ENCODE results near the gene GARNL3.

GARNL3 gene

GRCh38 chr9:127273326-127273725 is 8.8 kb downstream of the GARNL3 start:
- Histone ChIP-seq H3K4me1 (ENCODE audit: insufficient read depth, low read length, poor library complexity, severe bottlenecking) (no peaks in the 10 kb centered on the region), H3K79me2 (ENCODE audit: insufficient read depth, low read length) (no peaks in the 10 kb centered on the region), H3K27me3 (ENCODE audit: insufficient read depth, low read length, poor library complexity, severe bottlenecking) (peaks cover 3% of the 10 kb centered on the region), H4K20me1 (ENCODE audit: insufficient read depth, low read length, poor library complexity, severe bottlenecking) (no peaks in the 10 kb centered on the region), H3F3A (ENCODE audit: low read depth) (no peaks in the 10 kb centered on the region), H2AFZ (ENCODE audit: low read length) (no peak overlapping the region), H3K4me3 (ENCODE audit: low read length, poor library complexity, severe bottlenecking) (no peak overlapping the region), H3K9me3 (ENCODE audit: insufficient read depth, low read depth, low read length) (no peaks in the 10 kb centered on the region), H3K9me2 (replicated peaks; ENCODE audit: low read depth, low read length) (no peaks in the 10 kb centered on the region), H3K4me2 (ENCODE audit: low read depth, low read length, poor library complexity, severe bottlenecking) (no peak overlapping the region), H3K9ac (ENCODE audit: low read depth, low read length, poor library complexity, severe bottlenecking) (no peak overlapping the region), H3K36me3 (ENCODE audit: insufficient read depth, low read length) (no peaks in the 10 kb centered on the region)
- TF ChIP-seq, protein P1, sequence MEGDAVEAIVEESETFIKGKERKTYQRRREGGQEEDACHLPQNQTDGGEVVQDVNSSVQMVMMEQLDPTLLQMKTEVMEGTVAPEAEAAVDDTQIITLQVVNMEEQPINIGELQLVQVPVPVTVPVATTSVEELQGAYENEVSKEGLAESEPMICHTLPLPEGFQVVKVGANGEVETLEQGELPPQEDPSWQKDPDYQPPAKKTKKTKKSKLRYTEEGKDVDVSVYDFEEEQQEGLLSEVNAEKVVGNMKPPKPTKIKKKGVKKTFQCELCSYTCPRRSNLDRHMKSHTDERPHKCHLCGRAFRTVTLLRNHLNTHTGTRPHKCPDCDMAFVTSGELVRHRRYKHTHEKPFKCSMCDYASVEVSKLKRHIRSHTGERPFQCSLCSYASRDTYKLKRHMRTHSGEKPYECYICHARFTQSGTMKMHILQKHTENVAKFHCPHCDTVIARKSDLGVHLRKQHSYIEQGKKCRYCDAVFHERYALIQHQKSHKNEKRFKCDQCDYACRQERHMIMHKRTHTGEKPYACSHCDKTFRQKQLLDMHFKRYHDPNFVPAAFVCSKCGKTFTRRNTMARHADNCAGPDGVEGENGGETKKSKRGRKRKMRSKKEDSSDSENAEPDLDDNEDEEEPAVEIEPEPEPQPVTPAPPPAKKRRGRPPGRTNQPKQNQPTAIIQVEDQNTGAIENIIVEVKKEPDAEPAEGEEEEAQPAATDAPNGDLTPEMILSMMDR (conservative IDR thresholded peaks at IDR 0.05; ENCODE audit: low read length), result no peak
- TF ChIP-seq EZH2phosphoT487 (IDR thresholded peaks at IDR 0.05; ENCODE audit: borderline replicate concordance), result no peak

DNA sequence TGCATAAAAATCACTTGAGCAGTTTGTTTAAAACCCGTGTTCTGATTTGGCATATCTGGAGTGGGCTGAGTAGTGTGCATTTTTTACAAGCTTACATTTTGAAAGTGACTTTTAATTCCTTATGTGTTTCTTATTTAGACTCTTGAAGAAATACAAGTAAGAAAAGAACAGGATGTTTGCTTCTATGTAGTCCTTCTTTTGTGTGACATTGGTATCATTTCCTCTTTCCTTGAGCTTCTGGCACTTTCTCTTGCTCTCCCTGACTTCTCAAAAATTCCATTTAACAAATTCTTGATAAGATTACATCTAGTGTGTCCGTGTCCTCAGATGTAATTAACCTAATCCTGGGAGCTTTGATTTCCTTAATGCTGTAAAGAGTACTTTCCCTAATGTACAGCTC is 12.5 kb downstream of the GARNL3 start:
- Histone ChIP-seq H3K9me2 (replicated peaks; ENCODE audit: low read depth, low read length) (no peaks in the 10 kb centered on the region), H3K4me1 (ENCODE audit: insufficient read depth, low read length, poor library complexity, severe bottlenecking) (no peaks in the 10 kb centered on the region), H3K27me3 (ENCODE audit: insufficient read depth, low read length, poor library complexity, severe bottlenecking) (no peaks in the 10 kb centered on the region), H3K9ac (ENCODE audit: low read depth, low read length, poor library complexity, severe bottlenecking) (no peak overlapping the region), H3K4me2 (ENCODE audit: low read depth, low read length, poor library complexity, severe bottlenecking) (no peak overlapping the region), H4K20me1 (ENCODE audit: insufficient read depth, low read length, poor library complexity, severe bottlenecking) (no peaks in the 10 kb centered on the region), H3K79me2 (ENCODE audit: insufficient read depth, low read length) (no peaks in the 10 kb centered on the region), H3K4me3 (ENCODE audit: low read length, poor library complexity, severe bottlenecking) (no peak overlapping the region), H3F3A (ENCODE audit: low read depth) (no peaks in the 10 kb centered on the region), H2AFZ (ENCODE audit: low read length) (no peak overlapping the region), H3K9me3 (ENCODE audit: insufficient read depth, low read depth, low read length) (no peaks in the 10 kb centered on the region), H3K36me3 (ENCODE audit: insufficient read depth, low read length) (no peaks in the 10 kb centered on the region)
- no peak for TF ChIP-seq EZH2phosphoT487 (IDR thresholded peaks at IDR 0.05; ENCODE audit: borderline replicate concordance)
- TF ChIP-seq, protein P1 (conservative IDR thresholded peaks at IDR 0.05; ENCODE audit: low read length), result no peak

DNA sequence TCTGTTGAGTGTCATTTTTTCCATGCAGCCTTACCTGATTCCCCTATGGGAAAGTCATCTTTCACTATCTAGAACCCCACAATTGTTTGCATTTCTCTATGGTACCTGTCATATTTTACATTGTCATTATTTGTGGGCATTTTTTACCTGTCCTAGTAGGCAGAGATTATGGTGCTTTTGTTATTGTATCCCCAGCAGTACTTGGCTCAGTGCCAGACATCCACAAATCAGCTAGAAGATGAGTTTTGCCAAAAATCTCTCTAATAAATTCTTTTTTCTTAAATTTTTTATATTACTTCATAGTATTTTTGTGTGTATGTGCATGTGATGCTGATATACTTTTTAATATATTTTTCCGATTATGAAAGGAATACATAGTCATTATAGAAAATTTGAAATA is 13.2 kb downstream of the GARNL3 start:
- Histone ChIP-seq H3K9me2 (replicated peaks; ENCODE audit: low read depth, low read length) (no peaks in the 10 kb centered on the region), H3K36me3 (ENCODE audit: insufficient read depth, low read length) (no peaks in the 10 kb centered on the region), H3K9ac (ENCODE audit: low read depth, low read length, poor library complexity, severe bottlenecking) (no peak overlapping the region), H3K4me1 (ENCODE audit: insufficient read depth, low read length, poor library complexity, severe bottlenecking) (no peaks in the 10 kb centered on the region), H3K9me3 (ENCODE audit: insufficient read depth, low read depth, low read length) (no peaks in the 10 kb centered on the region), H3K4me3 (ENCODE audit: low read length, poor library complexity, severe bottlenecking) (no peak overlapping the region), H3F3A (ENCODE audit: low read depth) (no peaks in the 10 kb centered on the region), H4K20me1 (ENCODE audit: insufficient read depth, low read length, poor library complexity, severe bottlenecking) (no peaks in the 10 kb centered on the region), H3K79me2 (ENCODE audit: insufficient read depth, low read length) (no peaks in the 10 kb centered on the region), H3K27me3 (ENCODE audit: insufficient read depth, low read length, poor library complexity, severe bottlenecking) (no peaks in the 10 kb centered on the region), H2AFZ (ENCODE audit: low read length) (no peak overlapping the region), H3K4me2 (ENCODE audit: low read depth, low read length, poor library complexity, severe bottlenecking) (no peak overlapping the region)
- TF ChIP-seq, protein P1 (conservative IDR thresholded peaks at IDR 0.05; ENCODE audit: low read length), result no peak
- no peak for TF ChIP-seq EZH2phosphoT487 (IDR thresholded peaks at IDR 0.05; ENCODE audit: borderline replicate concordance)

Measured in Loucy (cell line).